ENCODE measurements around the gene SLC5A12. TPM values are rescaled to one million over a fixed set of nuclear protein-coding genes. Genes with fewer than 3 reads are reported as not detected.
"Not testable (repeated sequence)": the region's sequence is repeated elsewhere in the genome, so short reads cannot be mapped to it uniquely, and the experiment has no call there.

SLC5A12 gene
- polyA plus RNA-seq, 3 donors, result 55.5 to 70.9 (median 65.6) TPM

DNA sequence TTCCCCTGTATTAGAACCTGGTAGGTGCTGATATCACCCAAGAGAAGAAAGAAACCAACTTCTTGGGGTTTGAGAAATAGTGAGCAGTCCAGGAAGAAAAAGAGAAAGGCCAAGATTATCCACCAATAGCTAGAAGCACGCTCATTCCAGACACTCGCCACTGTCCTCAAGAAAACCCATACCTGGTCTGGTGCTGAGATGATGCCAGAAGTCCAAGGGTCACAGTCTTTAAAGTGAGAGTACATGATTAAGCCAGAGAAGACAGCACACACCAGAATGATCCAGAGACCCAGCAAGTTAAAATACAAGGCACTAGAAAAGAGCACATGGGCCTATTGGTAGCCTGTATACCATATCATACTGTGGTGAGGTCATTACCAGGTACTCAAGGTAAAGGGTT, 23.6 kb downstream of the SLC5A12 start:
- no peak for DNase-seq (ENCODE audit: extremely low read depth in 1 of 11, low read depth in 9 of 11, low spot score in 4 of 11)

DNA sequence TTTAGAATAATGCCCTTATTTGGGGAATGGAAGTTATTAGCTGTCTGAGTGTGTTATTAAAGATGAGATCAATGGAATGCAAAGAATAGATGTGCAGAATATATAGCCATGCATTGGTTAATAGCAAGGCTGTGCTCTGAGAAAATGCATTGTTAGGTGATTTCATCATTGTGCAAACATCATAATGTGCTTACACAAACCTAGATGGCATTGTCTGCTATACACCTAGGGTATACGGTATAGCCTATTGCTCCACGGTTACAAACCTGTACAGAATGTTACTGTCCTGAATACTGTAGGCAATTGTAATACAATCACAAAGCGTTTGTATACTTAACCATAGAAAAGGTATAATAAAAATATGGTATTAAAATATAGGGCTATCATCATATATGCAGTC, 25.5 kb downstream of the SLC5A12 start:
- no peak for DNase-seq (ENCODE audit: extremely low read depth in 1 of 11, low read depth in 9 of 11, low spot score in 4 of 11)

DNA sequence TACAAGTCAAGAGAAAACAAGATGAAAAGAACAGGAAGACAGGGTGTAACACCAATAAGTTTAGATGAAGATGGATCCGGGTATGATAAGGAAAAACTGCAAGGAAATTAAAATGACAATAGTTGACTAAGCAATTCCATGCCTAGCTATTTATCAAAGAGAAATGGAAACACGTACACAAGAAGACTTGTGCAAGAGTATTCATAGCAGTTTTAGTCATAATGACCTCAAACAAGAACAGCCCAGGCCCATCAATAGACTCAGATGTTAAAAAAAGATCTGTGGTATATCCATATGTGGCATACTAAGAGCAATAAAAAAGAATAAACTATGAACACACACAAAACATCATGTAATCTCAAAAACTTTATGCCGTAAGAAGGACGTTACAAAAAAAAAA, 33.2 kb downstream of the SLC5A12 start:
- no peak for DNase-seq (ENCODE audit: extremely low read depth in 1 of 11, low read depth in 9 of 11, low spot score in 4 of 11)

DNA sequence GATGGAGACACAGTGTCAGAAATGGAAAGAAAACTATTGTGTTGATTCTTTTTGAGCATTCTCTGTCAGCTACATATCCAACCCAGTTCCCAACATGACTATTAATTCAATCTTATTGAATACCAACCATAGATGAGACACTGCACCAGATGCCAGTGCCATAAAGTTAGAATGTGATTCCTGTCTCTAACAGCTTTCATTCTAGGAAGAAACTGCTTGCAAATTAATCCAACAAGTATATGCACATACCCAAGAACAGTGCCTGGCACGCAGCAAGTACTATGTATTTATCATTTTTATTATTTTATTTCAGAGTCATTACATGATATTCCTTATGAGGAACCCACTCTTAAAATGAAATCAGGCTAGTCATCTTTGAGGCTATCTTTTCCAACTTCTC, 34.5 kb downstream of the SLC5A12 start:
- no peak for DNase-seq (ENCODE audit: extremely low read depth in 1 of 11, low read depth in 9 of 11, low spot score in 4 of 11)

DNA sequence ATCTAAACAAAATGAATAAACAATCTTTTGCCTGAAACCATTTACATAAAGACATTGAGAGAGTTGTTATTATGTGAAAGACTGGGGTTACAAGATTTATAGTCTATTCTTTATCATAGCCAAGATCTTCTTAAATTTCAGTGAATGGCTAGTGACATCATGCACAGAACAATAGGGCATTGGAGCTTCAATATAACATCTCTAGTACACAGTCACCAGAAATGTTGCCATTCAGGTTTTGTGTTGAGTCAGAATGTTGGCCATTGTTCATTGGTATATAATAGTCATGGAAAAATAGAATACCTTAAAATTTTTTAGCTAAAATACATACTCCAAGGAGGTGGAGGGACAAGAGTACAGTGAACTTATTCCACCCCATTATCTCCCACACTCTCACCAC, 44.3 kb downstream of the SLC5A12 start:
- no peak for DNase-seq (ENCODE audit: extremely low read depth in 1 of 11, low read depth in 9 of 11, low spot score in 4 of 11)

DNA sequence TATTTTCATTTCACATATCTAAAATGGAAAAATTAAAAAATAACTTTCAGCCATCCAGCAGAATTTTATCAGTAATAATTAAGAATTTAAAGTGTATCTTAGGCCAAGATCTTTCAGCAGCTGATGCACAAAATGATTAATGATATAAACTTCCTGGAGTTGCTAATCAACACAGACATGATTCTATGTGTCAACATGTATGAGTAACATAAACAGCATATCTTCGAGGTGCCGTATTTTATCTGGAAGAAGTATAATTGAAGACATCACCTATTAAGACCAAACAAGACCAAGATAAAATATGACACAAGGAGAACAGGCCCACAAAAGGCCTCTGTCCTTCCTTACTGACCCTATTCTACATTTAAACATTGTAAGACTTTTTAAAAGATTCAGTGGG, 45.2 kb downstream of the SLC5A12 start:
- DNase-seq (ENCODE audit: extremely low read depth in 1 of 11, low read depth in 9 of 11, low spot score in 4 of 11), result no peak

DNA sequence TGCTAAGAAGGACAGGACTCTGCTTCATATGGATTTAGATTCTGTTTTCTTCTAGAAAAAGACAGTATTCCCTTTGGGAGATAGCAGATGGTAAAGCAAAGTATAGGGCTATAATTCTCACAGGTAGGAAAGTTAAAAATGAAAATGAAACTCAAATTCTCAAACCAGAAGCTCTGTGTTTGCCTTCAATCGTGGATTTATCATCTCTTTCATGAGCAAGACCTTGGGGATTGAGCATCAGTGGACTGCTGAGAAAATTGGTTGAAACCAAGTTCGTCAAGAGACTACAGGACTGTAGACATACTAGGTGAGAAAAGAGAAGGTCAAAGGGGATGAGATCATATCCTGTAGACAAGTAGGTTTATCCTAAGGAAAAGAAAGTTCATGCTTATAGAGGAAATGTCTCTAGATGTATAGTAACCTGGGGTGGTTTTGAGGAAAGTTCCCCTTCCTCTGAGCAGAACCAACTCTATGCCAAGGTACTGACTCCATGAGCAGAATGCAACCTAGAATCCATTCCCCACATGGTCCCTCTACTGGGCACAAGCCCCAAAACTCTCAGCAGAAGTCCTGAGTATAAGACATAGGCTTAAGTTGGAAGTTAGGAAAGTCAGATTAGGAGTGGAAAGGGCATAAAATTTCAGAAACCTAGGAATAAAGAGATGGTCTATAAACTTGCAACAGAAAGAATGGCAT, 46.5 kb downstream of the SLC5A12 start:
- no peak for DNase-seq (ENCODE audit: extremely low read depth in 1 of 11, low read depth in 9 of 11, low spot score in 4 of 11)

DNA sequence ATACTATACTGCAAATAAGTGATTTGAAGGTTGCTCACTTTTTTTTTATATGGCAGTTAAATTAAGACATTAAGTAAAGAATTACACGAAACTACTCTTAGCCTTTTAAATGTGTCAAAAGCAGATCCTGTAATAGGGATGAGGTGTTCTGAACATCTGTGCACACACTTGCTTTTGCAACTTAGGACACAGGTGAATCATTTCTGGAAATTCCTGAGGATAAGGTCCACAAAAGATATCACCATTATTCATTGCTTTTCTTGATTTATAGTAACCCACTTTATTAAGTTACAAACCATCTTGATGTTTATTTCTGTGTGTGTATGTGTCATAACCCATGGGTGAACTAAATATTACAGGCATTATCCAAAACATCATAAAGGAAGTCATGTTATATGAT, 55.9 kb downstream of the SLC5A12 start:
- DNase-seq (ENCODE audit: extremely low read depth in 1 of 11, low read depth in 9 of 11, low spot score in 4 of 11), result no peak

DNA sequence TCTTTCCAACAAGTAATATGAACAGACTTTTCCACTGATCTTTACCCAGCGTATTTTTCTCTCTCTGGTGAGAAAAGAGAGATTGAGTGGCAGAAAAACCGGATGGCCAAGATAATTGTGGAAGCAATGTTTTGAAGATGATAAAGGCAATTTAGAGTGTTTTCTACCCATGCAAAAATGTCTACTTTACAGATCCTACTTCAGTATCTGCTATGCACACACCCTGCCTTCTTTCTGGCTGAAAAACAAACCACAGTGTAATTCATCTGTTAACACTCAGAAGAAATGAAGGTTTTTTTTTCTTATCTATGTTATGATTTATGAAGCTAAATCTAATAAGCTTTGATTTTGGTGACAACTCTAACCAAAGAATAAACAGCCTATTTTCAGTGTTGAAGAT, 56.8 kb downstream of the SLC5A12 start:
- DNase-seq (ENCODE audit: extremely low read depth in 1 of 11, low read depth in 9 of 11, low spot score in 4 of 11), result no peak

DNA sequence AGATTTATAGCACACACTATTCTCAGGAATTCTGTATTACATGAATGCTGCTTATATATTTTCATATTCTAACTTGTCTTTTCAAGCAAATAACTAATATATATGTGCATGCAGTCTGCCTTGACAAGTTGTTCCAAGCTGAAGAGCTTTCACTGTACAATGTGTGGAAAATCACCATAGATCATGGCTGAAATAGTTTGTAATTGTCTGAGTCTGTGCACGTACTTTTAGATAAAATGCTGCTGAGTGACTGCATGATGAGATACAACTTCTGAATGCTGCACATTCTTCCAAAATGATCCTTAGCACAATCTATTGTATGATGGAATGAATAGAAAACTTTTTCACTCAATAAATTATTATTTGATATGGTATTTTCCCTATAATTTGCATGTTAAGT, 58.9 kb downstream of the SLC5A12 start:
- DNase-seq (ENCODE audit: extremely low read depth in 1 of 11, low read depth in 9 of 11, low spot score in 4 of 11), result no peak

DNA sequence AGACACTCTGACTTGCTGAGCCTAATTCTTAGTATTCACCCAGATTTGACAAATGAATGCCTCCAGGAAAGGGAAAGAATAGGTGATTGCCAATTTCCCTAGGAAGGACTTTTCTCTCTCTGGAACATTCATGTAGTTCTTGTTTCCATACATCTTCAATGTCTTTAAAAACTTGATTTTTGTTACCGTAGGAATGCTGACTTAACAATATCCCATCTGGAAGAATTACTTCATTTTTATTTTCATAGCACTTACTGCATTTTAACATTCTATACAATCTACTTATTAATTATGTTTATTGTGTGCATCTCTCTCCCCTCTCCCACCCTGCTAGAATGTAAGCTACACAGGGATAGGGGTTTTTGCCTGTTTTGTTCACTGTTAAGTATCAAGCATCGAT, 66.6 kb downstream of the SLC5A12 start:
- DNase-seq (ENCODE audit: extremely low read depth in 1 of 11, low read depth in 9 of 11, low spot score in 4 of 11), result no peak

DNA sequence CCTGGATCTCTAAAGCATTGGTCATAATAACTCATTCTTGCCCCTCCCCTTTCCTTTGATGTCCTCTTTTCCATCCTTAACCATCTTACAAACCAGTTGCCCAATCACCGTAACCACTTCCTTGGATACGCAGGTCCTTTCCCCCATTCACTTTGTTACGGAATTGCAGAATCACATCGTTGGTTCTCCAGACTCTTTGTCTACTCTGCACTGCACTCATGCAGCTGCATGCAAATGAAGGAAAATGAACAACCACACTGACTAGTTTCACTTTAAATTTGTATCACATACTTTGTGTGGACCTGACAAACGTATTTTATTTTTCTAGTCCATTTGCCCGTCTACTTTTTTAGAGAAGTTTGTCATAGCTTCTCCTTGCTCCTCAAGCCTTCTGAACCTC, 69.9 kb downstream of the SLC5A12 start:
- DNase-seq (ENCODE audit: extremely low read depth in 1 of 11, low read depth in 9 of 11, low spot score in 4 of 11), result no peak

DNA sequence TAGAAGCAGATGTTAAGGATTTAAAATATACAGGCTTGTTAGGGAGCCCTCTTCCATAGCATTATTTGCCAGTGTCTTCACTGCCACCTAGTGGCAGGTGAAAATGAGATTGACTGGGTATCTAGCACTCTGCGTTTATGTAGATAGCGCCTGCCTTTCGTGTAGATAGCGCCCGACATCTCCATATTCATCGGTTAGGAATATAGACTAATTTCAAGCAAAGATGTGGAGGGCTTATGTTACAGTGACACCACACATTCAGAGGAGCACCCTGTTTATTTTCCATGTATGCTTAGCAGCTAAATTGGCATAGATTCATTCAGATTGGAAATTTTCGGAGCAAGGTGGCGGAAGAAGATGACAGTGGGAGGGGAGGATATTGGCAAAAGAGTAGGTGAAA, 72.0 kb downstream of the SLC5A12 start:
- DNase-seq (ENCODE audit: extremely low read depth in 1 of 11, low read depth in 9 of 11, low spot score in 4 of 11), result peak; percentile 20 to 74 (median 40)

DNA sequence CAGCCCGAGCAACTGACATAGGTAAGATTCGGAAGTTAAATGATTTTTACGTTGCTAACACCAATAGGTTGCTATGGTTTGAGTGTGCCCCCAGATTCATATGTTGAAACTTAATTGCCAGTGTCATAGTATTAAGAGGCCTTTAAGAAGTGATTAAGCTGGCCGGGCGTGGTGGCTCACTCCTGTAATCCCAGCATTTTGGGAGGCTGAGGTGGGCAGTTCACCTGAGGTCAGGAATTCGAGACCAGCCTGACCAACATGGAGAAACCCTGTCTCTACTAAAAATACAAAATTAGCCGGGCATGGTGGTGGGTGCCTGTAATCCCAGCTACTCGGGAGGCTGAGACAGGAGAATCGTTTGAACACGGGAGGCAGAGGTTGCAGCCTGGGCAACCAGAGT, 78.5 kb downstream of the SLC5A12 start:
- DNase-seq (ENCODE audit: extremely low read depth in 1 of 11, low read depth in 9 of 11, low spot score in 4 of 11), result not testable (repeated sequence)

DNA sequence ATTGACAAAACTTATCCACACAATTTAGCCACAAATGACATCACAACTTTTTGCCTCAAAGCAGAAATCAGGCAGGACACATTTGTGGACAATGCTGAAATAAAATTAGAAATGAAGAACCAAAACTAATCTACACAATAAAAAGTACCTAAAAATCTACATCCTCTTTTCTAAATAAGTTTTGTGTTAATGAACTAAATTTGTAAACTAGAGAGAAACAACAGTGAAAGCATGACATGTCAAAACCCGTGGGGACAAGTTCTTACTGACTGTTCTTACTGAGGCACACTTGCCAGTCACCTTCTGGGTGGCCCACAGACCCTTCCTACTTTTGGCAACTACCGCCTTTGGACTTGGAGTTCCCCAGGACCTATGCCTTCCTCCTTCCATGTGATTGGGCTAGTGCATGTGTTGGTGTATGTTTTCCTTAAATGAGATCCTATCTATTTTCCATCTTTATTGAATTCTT, 89.1 kb downstream of the SLC5A12 start:
- no peak for DNase-seq (ENCODE audit: extremely low read depth in 1 of 11, low read depth in 9 of 11, low spot score in 4 of 11)

DNA sequence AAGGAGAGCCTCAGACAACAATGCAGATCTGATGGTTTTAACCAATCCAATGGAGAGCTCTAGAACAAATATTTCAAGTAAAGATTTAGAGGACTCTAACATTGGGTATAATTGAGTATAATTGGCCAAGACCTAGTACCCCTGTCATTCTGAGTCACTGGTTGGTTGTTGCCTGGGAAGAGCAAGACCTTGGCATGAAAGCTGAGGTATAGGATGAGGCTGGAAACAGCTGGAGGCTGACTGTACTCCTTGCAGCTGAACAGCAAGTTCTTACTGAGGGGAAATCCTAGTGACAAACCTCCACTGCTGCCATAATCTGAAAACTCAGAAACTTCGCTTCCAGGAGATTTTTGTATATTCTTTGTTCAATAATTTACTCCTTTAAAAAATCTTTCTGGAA, 95.5 kb downstream of the SLC5A12 start:
- DNase-seq (ENCODE audit: extremely low read depth in 1 of 11, low read depth in 9 of 11, low spot score in 4 of 11), result no peak

DNA sequence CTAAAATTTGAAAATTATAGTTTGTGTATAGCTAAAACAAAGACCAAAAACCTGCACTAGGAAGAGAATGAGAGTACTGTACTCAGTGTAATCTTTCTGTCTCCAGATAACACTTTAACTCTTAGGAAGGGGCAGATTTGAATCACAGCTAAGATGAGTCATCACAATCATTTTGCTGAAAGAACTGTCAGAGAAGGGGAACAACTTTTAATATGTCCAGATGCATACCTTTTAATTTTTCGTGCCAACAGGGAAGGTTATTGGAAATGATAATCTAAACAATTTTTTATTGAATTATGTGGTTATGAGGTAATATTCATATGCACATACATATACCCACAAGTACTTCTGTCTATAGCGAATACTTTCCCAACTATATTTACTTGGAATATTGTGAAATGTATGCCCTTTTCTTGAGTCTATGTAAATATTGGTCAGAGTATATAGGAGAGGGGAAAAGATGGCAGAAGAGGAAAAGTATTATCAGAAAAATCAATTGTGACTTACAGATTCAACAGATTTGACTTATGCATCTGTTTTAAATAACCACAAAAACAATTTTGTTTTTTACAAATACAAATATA, 98.7 kb downstream of the SLC5A12 start:
- DNase-seq (ENCODE audit: extremely low read depth in 1 of 11, low read depth in 9 of 11, low spot score in 4 of 11), result no peak

DNA sequence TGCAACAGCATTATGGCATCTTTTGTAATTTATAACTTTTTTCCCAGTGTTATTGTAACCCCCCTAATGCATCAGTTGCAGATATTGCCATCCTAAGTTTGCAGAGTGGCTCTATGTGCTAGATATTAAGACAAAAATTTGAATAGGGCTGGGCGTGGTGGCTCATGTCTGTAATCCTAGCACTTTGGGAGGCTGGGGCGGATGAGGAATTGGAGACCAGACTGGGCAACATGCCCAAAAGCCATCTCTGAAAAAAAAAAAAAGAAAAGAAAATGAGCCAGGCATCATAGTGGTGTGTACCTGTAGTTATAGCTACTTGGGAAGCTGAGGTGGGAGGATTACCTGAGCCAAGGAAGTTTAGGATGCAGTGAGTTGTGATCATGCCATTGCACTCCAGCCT, 99.7 kb downstream of the SLC5A12 start:
- DNase-seq (ENCODE audit: extremely low read depth in 1 of 11, low read depth in 9 of 11, low spot score in 4 of 11), result no peak

DNA sequence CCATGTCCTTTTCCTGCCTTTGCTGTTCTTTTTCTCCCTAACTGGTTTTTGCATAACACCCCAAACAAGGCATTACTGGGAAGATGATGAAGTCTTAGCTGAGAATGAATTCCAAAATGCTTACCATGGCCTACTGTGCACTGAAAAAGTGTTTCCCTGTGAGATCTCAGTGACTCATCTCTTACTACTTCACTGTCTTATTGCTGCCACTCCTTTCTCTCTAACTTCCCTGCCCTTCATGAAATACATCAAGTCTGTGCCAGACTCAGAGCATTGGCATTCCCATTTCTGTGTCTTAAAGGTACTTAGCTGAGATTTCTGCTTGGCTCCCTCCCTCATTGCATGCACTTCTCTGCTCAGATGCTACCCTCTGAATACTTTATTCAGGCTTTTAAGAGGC, 100.7 kb downstream of the SLC5A12 start:
- DNase-seq (ENCODE audit: extremely low read depth in 1 of 11, low read depth in 9 of 11, low spot score in 4 of 11), result no peak

DNA sequence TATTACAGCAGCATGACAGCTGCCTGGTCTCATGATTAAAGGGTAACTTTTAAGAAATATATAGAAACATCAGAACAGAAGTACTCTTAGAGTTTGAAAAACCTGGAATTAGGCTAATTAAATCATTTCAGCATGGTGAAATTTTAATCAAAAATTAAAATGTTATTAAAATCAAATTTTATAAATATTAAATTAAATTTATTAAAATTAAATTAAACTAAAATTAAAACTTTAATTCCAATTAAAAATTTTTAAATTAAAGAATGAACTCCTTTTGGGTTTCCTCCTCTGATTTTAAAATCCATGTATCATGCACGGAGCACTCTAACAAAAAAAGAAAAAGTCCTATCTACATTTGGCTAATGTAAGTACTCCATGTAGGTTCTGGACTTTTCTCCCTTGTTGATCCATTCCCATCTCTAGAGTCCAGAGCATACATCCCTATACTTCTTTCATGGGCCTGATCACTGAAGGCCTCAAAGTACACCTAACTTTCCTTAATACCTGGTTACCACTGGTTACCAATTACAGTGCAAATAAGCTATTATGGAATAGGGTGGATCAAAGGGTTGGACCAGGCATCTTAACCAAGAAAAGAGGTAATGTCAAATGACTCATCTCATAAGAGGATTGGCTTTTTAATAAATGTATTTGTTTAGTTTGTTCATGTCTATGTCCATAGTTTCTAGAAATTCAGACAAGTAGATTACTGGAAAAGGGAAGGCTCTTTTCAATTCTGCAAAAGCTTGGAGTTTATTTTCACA, 101.4 kb downstream of the SLC5A12 start:
- DNase-seq (ENCODE audit: extremely low read depth in 1 of 11, low read depth in 9 of 11, low spot score in 4 of 11), result no peak

All from renal cortex interstitium (tissue), 11 donors.